Neural cell (in vitro differentiated cells): Measurements from ENCODE around the gene RAB3A. TPM values are rescaled to one million over a fixed set of nuclear protein-coding genes. Genes with fewer than 3 reads are reported as not detected.

Experiments used
- H2AFZ ChIP-seq: fragments of 200-600, 300-800 bp; sonication (generic), shearing (Covaris generic); 2 replicates; pipeline ENCODE4 v1.6.0; 2014; ENCODE audit warnings: low read depth, mild to moderate bottlenecking, antibody characterized with exemption, low read length, moderate library complexity
- H3F3A ChIP-seq: fragments of 200-600 bp; shearing (Covaris generic); 2 replicates; pipeline ENCODE4 v1.6.1; 2016; ENCODE audit warnings: mild to moderate bottlenecking, moderate library complexity, mixed read lengths, antibody characterized with exemption, low read length; ENCODE audit not compliant: insufficient read depth, poor library complexity, severe bottlenecking
- H3K27ac ChIP-seq: fragments of 200-600, 300-800 bp; sonication (generic), shearing (Covaris generic); 2 replicates; pipeline ENCODE4 v1.5.1; 2014; ENCODE audit warnings: mild to moderate bottlenecking, low read length, moderate library complexity
- H3K27me3 ChIP-seq: fragments of 300-800, 200-600 bp; sonication (generic), shearing (Covaris generic); 2 replicates; pipeline ENCODE4 v1.6.0; 2014; ENCODE audit warnings: mild to moderate bottlenecking, low read depth, low read length, moderate library complexity; ENCODE audit not compliant: insufficient read depth
- H3K36me3 ChIP-seq: fragments of 300-800, 200-600 bp; sonication (generic), shearing (Covaris generic); 2 replicates; pipeline ENCODE4 v1.5.1; 2014; ENCODE audit warnings: mild to moderate bottlenecking, antibody characterized with exemption, low read length, moderate library complexity; ENCODE audit not compliant: insufficient read depth
- H3K4me2 ChIP-seq: fragments of 300-800, 200-600 bp; sonication (generic), shearing (Covaris generic); 2 replicates; pipeline ENCODE4 v1.6.0; 2014; ENCODE audit warnings: mild to moderate bottlenecking, low read length
- H3K4me3 ChIP-seq: fragments of 300-800, 200-600 bp; sonication (generic), shearing (Covaris generic); 2 replicates; pipeline ENCODE4 v1.5.1; 2014; ENCODE audit warnings: mild to moderate bottlenecking, low read length, moderate library complexity
- H3K79me2 ChIP-seq: fragments of 200-600 bp; shearing (Covaris generic); replicated peaks from 2 replicates; pipeline ENCODE4 v1.6.0; 2014; ENCODE audit warnings: mild to moderate bottlenecking, low read length, moderate library complexity; ENCODE audit not compliant: insufficient read depth
- H3K9ac ChIP-seq: fragments of 300-800, 200-600 bp; sonication (generic), shearing (Covaris generic); 2 replicates; pipeline ENCODE4 v1.6.1; 2016; ENCODE audit warnings: mild to moderate bottlenecking, low read length, mixed read lengths
- H3K9me2 ChIP-seq: fragments of 200-600 bp; shearing (Covaris generic); 2 replicates; pipeline ENCODE4 v1.6.1; 2016; ENCODE audit warnings: mild to moderate bottlenecking, low read length, mixed read lengths; ENCODE audit not compliant: insufficient read depth
- H3K9me3 ChIP-seq: fragments of 200-600, 300-800 bp; sonication (generic), shearing (Covaris generic); 2 replicates; pipeline ENCODE4 v1.6.1; 2016; ENCODE audit warnings: mild to moderate bottlenecking, mixed run types, low read length, moderate library complexity, mixed read lengths
- H4K20me1 ChIP-seq: fragments of 200-600 bp; shearing (Covaris generic); 2 replicates; pipeline ENCODE4 v1.6.1; 2016; ENCODE audit warnings: mild to moderate bottlenecking, mixed run types; ENCODE audit not compliant: insufficient read depth
- EP300 ChIP-seq: fragments of 450-650 bp; conservative IDR thresholded peaks from 2 replicates; pipeline ENCODE4 v1.6.1; 2014; ENCODE audit warnings: antibody characterized with exemption, mild to moderate bottlenecking, moderate library complexity; ENCODE audit not compliant: poor library complexity, severe bottlenecking
- EZH2 ChIP-seq: fragments of 200-600, 300-800 bp; shearing (Covaris generic), sonication (generic); IDR thresholded peaks from 2 replicates; pipeline ENCODE4 v1.6.1; 2014; ENCODE audit warnings: antibody characterized with exemption, low read length, borderline replicate concordance, mild to moderate bottlenecking; ENCODE audit not compliant: insufficient read depth, poor library complexity, severe bottlenecking
- MXI1 ChIP-seq: fragments of 450-650 bp; conservative IDR thresholded peaks from 2 replicates; pipeline ENCODE4 v1.6.1; 2014; ENCODE audit warnings: antibody characterized with exemption, mild to moderate bottlenecking; ENCODE audit not compliant: poor library complexity, severe bottlenecking
- POLR2AphosphoS5 ChIP-seq: IDR thresholded peaks from 2 replicates; pipeline ENCODE4 v1.6.1; 2012
- RAD21 ChIP-seq: fragments of 450-650 bp; conservative IDR thresholded peaks from 2 replicates; pipeline ENCODE4 v1.6.1; 2014; ENCODE audit warnings: antibody characterized with exemption, mild to moderate bottlenecking, moderate library complexity
- SMC3 ChIP-seq: fragments of 450-650 bp; conservative IDR thresholded peaks from 2 replicates; pipeline ENCODE4 v1.6.1; 2014; ENCODE audit warnings: antibody characterized with exemption, mild to moderate bottlenecking, moderate library complexity; ENCODE audit not compliant: poor library complexity
- TAF1 ChIP-seq: IDR thresholded peaks from 2 replicates; pipeline ENCODE4 v1.6.1; 2012; ENCODE audit warnings: low read depth
- polyA plus RNA-seq: library from polyadenylated mRNA; depleted of rRNA; stranded (reverse); fragments of >200 nt; gene quantifications from 2 replicates; pipeline ENCODE4 v1.2.3, GENCODE V29; 2014
- TF ChIP-seq, protein P1 (sequence below): IDR thresholded peaks from 2 replicates; pipeline ENCODE4 v1.6.1; 2012; ENCODE audit warnings: borderline replicate concordance
- TF ChIP-seq, protein P2 (sequence below): fragments of 450-650 bp; IDR thresholded peaks from 2 replicates; pipeline ENCODE4 v1.5.1; 2014; ENCODE audit warnings: antibody characterized with exemption, mild to moderate bottlenecking, moderate library complexity; ENCODE audit not compliant: poor library complexity, severe bottlenecking

RAB3A gene
- polyA plus RNA-seq, 1 donor from 2014 or later, result 32.3 TPM

DNA sequence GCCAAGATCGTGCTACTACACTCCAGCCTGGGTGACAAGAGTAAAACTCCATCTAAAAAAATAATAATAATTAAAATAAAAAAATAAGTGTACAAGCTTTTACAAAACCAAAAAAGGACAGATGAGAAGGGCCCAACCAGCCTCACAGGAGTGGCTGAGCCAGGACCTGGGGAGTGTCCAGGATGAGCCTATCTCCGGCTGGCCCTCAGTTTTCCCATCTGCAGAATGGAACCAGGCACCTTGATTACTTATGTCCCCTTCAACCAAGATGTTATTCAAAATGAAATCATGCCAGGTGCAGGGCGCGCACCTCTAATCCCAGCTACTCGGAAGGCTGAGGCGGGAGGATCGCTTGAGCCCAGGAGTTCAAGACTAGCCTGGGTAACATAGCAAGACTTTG lies 39.8 kb downstream of the RAB3A start:
- Histone ChIP-seq H4K20me1 (no peaks in the 10 kb centered on the region), H3K27ac (no peak overlapping the region), H3K79me2 (no peaks in the 10 kb centered on the region), H3K36me3 (no peaks in the 10 kb centered on the region), H2AFZ (no peak overlapping the region), H3K9me3 (no peaks in the 10 kb centered on the region), H3K9ac (no peak overlapping the region), H3F3A (no peaks in the 10 kb centered on the region), H3K4me3 (no peak overlapping the region), H3K4me2 (no peak overlapping the region), H3K9me2 (no peaks in the 10 kb centered on the region), H3K27me3 (no peaks in the 10 kb centered on the region)
- TF ChIP-seq SMC3, result no peak
- no peak for TF ChIP-seq POLR2AphosphoS5
- TF ChIP-seq, protein P1, sequence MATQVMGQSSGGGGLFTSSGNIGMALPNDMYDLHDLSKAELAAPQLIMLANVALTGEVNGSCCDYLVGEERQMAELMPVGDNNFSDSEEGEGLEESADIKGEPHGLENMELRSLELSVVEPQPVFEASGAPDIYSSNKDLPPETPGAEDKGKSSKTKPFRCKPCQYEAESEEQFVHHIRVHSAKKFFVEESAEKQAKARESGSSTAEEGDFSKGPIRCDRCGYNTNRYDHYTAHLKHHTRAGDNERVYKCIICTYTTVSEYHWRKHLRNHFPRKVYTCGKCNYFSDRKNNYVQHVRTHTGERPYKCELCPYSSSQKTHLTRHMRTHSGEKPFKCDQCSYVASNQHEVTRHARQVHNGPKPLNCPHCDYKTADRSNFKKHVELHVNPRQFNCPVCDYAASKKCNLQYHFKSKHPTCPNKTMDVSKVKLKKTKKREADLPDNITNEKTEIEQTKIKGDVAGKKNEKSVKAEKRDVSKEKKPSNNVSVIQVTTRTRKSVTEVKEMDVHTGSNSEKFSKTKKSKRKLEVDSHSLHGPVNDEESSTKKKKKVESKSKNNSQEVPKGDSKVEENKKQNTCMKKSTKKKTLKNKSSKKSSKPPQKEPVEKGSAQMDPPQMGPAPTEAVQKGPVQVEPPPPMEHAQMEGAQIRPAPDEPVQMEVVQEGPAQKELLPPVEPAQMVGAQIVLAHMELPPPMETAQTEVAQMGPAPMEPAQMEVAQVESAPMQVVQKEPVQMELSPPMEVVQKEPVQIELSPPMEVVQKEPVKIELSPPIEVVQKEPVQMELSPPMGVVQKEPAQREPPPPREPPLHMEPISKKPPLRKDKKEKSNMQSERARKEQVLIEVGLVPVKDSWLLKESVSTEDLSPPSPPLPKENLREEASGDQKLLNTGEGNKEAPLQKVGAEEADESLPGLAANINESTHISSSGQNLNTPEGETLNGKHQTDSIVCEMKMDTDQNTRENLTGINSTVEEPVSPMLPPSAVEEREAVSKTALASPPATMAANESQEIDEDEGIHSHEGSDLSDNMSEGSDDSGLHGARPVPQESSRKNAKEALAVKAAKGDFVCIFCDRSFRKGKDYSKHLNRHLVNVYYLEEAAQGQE, result no peak
- no peak for TF ChIP-seq RAD21
- TF ChIP-seq EZH2, result no peak

DNA sequence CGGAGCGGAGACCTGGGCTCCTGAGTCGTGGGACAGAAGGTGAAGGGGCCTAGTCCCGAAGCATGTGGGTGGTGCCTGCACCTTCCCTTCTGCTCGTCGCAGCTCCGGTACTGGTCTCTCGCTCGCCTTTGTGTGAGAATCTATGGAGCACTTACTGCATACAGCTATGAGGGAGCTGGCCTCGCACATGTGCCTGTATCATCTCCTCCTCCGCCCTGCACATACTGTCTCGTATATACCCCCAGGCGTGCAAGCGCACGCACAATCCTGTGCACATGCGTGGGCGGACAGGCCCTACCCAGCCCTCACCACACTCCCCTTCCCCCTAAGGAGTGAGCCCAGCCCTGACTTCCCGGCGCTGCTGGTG lies 42.2 kb downstream of the RAB3A start:
- Histone ChIP-seq H3K4me2 (no peak overlapping the region), H3K27ac (no peak overlapping the region), H3K9ac (no peak overlapping the region), H3K79me2 (no peaks in the 10 kb centered on the region), H2AFZ (no peak overlapping the region), H3F3A (no peaks in the 10 kb centered on the region), H4K20me1 (no peaks in the 10 kb centered on the region), H3K9me2 (no peaks in the 10 kb centered on the region), H3K36me3 (no peaks in the 10 kb centered on the region), H3K9me3 (no peaks in the 10 kb centered on the region), H3K4me3 (no peak overlapping the region), H3K27me3 (no peaks in the 10 kb centered on the region)
- TF ChIP-seq, protein P2, sequence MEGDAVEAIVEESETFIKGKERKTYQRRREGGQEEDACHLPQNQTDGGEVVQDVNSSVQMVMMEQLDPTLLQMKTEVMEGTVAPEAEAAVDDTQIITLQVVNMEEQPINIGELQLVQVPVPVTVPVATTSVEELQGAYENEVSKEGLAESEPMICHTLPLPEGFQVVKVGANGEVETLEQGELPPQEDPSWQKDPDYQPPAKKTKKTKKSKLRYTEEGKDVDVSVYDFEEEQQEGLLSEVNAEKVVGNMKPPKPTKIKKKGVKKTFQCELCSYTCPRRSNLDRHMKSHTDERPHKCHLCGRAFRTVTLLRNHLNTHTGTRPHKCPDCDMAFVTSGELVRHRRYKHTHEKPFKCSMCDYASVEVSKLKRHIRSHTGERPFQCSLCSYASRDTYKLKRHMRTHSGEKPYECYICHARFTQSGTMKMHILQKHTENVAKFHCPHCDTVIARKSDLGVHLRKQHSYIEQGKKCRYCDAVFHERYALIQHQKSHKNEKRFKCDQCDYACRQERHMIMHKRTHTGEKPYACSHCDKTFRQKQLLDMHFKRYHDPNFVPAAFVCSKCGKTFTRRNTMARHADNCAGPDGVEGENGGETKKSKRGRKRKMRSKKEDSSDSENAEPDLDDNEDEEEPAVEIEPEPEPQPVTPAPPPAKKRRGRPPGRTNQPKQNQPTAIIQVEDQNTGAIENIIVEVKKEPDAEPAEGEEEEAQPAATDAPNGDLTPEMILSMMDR, result no peak
- TF ChIP-seq RAD21 (no peak), TAF1 (no peak), EP300 (no peak), MXI1 (no peak), EZH2 (no peak), POLR2AphosphoS5 (no peak), SMC3 (no peak)
- TF ChIP-seq, protein P1, result no peak
